Measurements from ENCODE around the gene FCN1. TPM values are rescaled to one million over a fixed set of nuclear protein-coding genes. Genes with fewer than 3 reads are reported as not detected.
A peak's percentile ranks its signal among the peaks of the same experiment; 100 is the strongest.
"Not testable (repeated sequence)": the region's sequence is repeated elsewhere in the genome, so short reads cannot be mapped to it uniquely, and the experiment has no call there.

FCN1 gene
- total RNA-seq, 3 donors from 2014 or later, result 0.46 to 6.0 (median 3.3) TPM

- peaks cover 3% of the 10 kb centered on the region for H3K4me1 ChIP-seq (ENCODE audit: low read depth)
- H3K4me3 ChIP-seq, result no peak overlapping the region
- DNase-seq, result peak in 1 of 3 donors; percentile 34
- intact Hi-C loops (cut with DNase I, micrococcal nuclease), result no loop called here
- no peak for ATAC-seq
- no peaks in the 10 kb centered on the region for H3K36me3 ChIP-seq (ENCODE audit: low read depth)
- no peaks in the 10 kb centered on the region for H3K9me3 ChIP-seq
- no peak for TF ChIP-seq CTCF (IDR thresholded peaks at IDR 0.05)
These were observed 43.0 kb upstream of the FCN1 start for GRCh38 chr9:134960701-134961181.

- intact Hi-C loops (cut with DNase I, micrococcal nuclease), result no loop called here
- H3K9me3 ChIP-seq, result no peaks in the 10 kb centered on the region
- peaks cover 3% of the 10 kb centered on the region for H3K4me1 ChIP-seq (ENCODE audit: low read depth)
- DNase-seq, result peak in 1 of 3 donors; percentile 34
- no peaks in the 10 kb centered on the region for H3K36me3 ChIP-seq (ENCODE audit: low read depth)
- ATAC-seq, result no peak
- H3K4me3 ChIP-seq, result no peak overlapping the region
- no peak for TF ChIP-seq CTCF (IDR thresholded peaks at IDR 0.05)
These were observed 42.2 kb upstream of the FCN1 start for GRCh38 chr9:134959971-134960310.

DNA sequence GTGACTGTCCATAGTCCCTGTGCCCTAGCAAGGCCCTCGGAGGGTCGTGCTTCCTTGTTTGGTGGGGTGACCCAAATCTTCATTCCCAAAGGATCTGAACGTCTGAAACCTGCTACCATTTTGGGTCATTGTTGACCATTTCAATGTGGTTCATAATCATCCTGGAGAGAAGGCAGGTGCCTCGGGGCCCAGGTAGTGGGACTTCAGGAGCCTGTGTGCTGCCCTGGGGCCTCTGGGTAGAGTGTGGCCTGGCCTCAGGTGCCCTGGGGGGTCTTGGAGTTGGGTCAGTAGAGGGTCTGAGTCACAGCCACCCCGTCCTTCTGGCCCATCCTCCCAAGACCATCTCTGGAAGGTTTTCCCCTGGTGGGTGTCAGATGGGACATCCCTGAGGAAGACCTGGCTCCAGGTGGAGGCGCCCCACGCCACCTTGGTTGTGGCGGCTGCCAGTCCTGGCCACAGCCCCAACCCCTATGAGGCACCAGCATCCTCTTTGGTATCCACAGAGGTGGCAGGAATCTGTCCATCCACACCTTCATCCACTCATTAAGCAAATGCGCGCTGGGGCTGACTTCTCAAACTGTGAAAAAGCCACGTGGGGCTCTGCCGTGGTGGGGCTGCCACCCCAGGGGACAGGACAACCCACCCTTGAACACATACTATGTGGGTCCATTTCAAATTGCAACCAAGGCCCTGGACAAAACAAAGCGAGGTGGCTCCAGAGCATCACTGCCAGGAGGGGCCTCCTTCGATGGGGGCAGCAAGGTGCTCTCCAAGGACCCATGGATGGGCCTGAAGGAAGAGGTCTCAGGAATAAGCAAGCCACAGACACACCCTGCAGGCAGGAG, 41.6 kb upstream of the FCN1 start:
- TF ChIP-seq CTCF (IDR thresholded peaks at IDR 0.05), result no peak
- DNase-seq (peak in 1 of 3 donors; percentile 21), ATAC-seq (no peak)
- Histone ChIP-seq H3K9me3 (no peaks in the 10 kb centered on the region), H3K4me3 (no peak overlapping the region), H3K36me3 (ENCODE audit: low read depth) (no peaks in the 10 kb centered on the region), H3K4me1 (ENCODE audit: low read depth) (peaks cover 3% of the 10 kb centered on the region)
- intact Hi-C loops (cut with DNase I, micrococcal nuclease), result no loop called here

GRCh38 chr9:134957945-134958227, 40.2 kb upstream of the FCN1 start:
- no peak for ATAC-seq
- Histone ChIP-seq H3K36me3 (ENCODE audit: low read depth) (no peaks in the 10 kb centered on the region), H3K9me3 (no peaks in the 10 kb centered on the region), H3K4me3 (no peak overlapping the region), H3K4me1 (ENCODE audit: low read depth) (peaks cover 3% of the 10 kb centered on the region)
- DNase-seq, result no peak
- no peak for TF ChIP-seq CTCF (IDR thresholded peaks at IDR 0.05)
- intact Hi-C loops (cut with DNase I, micrococcal nuclease), result no loop called here

- H3K36me3 ChIP-seq (ENCODE audit: low read depth), result no peaks in the 10 kb centered on the region
- DNase-seq (peak in 1 of 3 donors; percentile 29), ATAC-seq (no peak)
- no peaks in the 10 kb centered on the region for H3K9me3 ChIP-seq
- no peak for TF ChIP-seq CTCF (IDR thresholded peaks at IDR 0.05)
- H3K4me3 ChIP-seq, result no peak overlapping the region
- peaks cover 3% of the 10 kb centered on the region for H3K4me1 ChIP-seq (ENCODE audit: low read depth)
- intact Hi-C loops (cut with DNase I, micrococcal nuclease), result no loop called here
These were observed 39.6 kb upstream of the FCN1 start for GRCh38 chr9:134957165-134957944.

- H3K9me3 ChIP-seq; H3K4me1 ChIP-seq (ENCODE audit: low read depth); DNase-seq; H3K36me3 ChIP-seq (ENCODE audit: low read depth); H3K4me3 ChIP-seq; ATAC-seq; intact Hi-C loops (cut with DNase I, micrococcal nuclease): not testable (repeated sequence)
These were observed 38.7 kb upstream of the FCN1 start for GRCh38 chr9:134956387-134956786.
